ENCODE data around the gene CACNA2D4.

The CACNA2D4 gene

DNA sequence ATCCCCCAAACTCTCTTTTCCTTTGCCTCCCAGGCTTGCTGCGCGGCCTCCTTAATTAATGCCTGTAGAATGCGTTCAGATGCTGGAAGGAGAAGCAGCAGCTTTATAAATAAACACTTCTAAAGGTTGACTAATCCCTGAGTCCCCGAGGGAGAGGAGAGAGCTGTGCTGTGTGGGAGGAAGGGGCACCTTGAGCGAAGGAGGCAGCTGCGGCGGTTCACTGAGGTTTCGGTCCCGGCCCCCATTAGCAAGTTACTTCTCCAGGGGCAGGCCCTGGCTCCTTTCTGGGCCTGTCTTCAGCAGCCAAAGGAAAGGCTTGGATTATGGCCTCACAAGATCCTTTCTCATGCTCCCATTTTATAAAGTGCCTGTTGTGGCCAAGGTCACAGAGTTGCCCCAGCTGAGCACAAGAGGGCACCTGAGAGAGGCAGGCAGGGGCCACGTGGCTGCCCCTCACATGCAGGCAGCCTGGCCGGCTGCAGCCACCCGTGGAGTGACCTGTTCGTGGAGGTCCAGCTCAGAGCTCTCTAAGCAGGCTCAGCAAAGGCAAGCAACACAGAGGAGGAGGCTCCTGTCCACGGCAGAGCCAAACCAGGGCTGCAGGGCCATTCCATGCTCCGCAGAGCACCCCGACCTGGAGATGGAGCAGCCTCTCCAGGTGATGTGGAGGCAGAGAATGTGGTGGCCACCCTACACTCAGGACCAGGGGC lies 15.0 kb upstream of the CACNA2D4 start:
- DNase-seq (ENCODE audit: low spot score) = no peak

DNA sequence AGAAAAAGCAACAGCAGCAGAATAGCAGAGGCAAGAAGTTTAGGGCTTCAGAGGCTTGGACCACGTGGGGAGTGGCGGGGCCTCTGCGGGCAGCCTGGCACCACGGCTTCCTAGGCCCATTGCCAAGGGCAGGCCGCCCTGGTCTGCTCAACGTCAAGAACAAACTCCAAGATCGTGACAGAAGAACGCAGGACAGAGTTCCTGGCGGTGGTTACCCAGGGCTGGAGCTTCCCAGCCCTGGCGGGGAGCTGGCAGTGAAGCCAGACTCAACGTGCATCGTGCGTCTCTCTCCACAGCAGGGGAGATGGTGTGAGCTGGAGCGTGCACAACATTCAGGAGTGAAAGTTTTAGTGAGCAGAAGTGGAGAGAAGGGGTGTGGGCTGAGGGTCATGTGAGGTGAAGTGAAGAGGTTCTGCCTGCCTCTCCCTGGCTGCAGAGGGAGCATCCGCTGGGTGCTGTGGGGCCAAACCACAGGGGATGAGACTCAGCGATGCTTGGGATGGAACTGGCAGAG lies 13.9 kb upstream of the CACNA2D4 start:
- no peak for DNase-seq (ENCODE audit: low spot score)

DNA sequence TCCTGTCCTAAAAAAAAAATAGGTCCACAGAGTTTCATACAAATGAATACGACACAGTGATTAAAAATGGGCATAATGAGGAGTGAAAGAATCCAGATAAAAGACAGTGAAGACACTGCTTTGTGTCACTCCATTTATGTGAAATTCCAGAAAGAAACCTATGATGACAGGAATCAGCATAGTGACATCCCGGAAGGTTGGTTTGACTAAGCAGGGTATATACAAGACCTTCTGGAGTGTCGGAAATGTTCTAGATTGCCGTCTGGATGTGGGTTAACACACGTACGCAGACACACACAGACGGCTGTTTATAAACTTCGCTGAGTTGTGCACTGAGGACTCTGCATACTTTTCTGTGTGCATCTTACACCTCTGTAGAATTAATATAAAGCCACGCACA lies 13.2 kb upstream of the CACNA2D4 start:
- DNase-seq (ENCODE audit: low spot score) = no peak

DNA sequence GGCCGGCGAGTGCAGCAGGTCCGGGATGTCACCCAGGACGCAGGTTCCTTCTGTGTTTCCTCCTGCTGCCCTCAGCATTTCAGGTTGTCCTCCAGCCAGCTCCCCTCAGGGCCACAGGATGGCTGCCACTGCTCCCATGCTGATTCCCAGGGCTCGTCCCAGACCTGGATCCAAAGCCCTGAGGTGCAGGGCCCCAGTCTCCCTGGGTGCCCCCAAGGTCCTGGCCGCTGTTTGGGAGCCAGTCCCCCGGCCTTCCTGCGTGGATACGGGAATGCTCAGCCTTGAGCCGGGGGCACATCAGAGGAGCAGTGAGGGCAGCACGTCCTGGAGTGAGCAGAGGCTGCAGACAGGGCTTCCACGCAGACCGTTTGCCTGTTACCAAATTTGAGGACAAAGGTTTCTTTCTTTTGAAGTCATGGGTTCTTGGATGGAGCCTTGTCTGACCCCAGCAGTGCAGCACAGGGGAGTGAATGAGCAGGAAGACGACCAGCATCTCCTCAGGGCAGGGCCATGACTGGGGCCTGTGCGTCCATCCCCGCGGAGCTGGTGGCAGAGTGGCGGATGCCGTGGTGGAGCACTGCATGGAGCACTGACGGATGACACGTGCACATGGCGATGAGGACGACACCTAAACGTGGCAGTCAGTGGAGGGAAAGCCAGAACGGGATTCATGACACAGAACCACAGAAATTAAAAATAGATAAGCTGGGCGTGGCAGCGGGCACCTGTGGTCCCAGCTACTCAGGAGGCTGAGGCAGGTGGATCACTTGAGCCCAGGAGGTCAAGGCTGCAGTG lies 12.5 kb upstream of the CACNA2D4 start:
- no peak for DNase-seq (ENCODE audit: low spot score)

DNA sequence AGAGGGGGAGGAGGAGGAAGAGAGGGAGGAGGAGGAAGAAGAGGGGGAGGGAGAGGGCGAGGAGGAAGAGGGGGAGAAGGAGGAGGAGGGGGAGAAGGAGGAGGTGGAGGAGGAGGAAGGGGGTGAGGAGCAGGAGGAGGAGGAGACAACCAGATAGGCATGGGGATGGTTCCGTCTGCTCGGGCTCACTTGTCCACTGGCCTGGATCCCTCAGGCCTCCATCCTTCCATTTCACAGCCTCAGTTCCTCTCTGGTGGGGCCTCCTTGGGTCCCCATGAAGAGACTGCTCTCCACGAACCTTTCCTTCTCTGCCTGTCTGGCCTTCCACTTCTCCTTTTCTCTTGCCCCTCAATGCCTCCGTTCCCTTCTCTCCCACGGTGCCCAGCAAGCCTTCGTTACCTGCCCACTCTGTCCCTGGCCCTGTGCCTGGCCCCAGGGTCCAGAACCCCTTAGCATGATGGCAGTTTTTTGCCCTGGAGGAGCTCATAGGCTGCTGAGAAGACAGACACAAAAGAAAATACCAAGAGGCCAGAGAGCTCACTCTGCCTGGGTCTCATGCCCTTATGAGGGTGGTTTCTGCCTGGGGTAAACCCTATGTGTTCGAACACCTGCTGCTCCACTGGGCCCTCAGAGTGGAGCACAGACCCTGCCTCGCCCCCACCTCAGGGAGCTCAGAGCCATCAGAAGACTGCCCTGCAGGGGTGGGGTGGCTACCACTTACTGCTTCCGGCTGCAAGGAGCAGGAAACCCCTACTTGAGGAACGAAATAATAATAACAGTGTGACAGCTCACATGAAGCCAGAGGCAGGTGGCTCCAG lies 11.7 kb upstream of the CACNA2D4 start:
- DNase-seq (ENCODE audit: low spot score) = no peak

DNA sequence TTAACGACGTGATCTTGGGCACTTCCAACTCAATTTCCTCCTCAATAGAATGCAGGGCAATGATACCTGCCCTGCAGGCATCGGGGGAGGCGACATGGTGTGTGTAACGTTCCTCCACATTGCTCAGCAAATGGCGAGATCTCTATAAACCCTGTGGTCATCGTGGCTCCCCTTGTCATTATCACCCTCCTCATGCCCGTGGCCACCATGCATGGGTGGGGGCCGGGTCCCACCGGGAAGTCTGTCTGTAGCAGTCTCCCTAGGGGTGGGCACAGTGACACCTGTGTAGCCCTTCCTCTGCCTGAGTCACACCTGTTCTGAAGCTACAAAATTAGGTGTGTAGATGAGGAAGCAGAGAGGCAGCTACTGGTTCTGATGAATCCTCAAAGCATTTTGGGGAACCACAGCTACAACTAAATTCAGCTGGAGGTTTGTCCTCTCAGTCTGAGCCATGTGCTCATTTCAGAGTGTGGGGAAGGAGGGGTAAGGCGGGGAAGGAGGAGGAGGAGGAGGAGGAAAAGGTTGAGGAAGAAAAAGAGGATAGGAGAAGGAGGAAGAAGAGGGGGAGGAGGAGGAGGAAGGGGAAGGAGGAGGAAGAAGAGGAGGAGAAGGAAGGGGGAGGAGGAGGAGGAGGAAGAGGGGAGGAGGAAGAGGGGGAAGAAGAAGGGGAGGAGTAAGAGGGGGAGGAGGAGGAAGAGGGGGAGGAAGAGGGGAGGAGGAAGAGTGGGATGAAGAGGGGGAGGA lies 11.0 kb upstream of the CACNA2D4 start:
- no peak for DNase-seq (ENCODE audit: low spot score)

- DNase-seq (ENCODE audit: low spot score) = no peak
Measured at GRCh38 chr12:1928439-1929121, 10.1 kb upstream of the CACNA2D4 start.

DNA sequence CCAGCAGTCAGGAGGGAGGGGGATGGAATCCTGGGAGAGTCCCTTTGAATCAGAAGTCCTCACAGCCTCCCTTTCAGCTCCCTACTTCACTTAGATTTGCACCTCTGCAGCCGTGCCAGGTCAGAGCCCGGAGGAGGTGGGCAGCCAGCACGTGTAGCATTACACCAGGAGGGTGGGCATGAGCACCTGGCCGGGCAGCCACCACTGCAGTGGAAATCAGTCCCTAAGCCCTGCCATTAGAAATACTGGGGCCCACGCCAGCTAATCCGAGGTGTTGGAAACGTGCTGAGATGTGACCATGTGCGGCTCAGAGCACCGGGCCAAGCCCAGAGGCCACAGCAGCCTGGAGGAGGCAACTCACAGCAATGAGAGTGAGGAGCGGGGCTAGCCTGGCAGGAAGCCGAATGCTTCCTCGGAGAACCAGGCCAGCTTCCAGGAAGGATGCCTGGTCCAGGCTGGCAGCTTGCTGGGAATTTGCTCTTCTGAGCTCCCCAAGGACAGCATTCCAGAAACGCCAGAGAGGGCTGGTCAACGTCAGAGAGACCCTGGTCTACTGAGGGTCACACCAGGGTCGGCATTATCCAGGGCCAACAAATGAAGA lies 9.4 kb upstream of the CACNA2D4 start:
- DNase-seq (ENCODE audit: low spot score) = no peak

DNA sequence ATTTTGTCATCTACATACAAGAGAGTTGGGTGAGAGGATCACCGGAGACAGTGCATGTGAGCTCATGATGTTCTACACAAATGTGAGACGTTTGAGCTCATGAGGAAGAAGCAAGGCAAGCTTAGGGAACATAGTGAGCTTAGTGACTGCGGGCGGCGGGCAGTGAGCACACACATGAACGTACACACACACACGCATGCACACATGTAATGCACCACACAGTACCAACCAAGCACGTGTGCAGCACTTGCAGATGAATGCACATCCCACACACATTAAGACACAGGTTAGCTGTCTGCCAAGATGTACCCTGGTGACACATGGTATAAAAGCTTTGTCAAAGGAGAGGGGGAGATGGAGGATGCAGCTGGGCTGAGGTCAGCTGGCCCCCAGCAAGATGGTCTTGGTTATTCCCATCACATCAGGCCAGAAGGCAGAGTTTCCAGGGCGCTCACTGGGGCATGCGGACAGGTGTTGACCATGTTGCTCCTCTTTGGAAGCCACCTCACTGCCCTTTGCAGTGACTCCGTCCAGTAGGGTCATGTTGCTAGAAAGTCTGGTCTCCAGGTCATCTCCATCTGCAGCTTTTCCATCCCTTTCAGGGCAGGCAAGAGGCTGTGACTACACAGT lies 8.7 kb upstream of the CACNA2D4 start:
- no peak for DNase-seq (ENCODE audit: low spot score)

DNA sequence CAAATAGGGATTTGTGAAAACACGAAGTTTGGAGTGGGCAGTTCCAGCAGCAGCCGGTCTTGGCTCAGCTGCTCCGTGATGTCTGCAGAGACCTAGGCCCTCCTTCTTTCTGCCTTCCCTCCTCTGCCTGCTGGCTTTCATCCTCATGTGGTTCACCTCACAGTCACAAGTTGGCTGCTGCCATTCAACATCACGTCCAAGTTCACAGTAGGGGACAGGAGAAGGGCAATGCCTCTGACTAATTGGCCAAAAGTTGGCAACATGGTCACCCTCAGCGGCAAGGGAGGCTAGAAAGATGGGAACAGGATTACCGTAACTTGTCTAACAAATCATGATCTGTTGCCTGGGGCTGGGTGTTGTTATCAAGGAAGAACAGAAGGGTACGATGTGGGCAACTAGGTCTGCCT lies 7.8 kb upstream of the CACNA2D4 start:
- DNase-seq (ENCODE audit: low spot score) = no peak

GRCh38 chr12:1925684-1926006 lies 7.2 kb upstream of the CACNA2D4 start:
- no peak for DNase-seq (ENCODE audit: low spot score)

- no peak for DNase-seq (ENCODE audit: low spot score)
Measured at GRCh38 chr12:1924996-1925683, 6.7 kb upstream of the CACNA2D4 start.

- DNase-seq (ENCODE audit: low spot score) = no peak
Measured at GRCh38 chr12:1922985-1923384, 4.5 kb upstream of the CACNA2D4 start.

- no peak for DNase-seq (ENCODE audit: low spot score)
Measured at GRCh38 chr12:1922075-1922709, 3.7 kb upstream of the CACNA2D4 start.

GRCh38 chr12:1920971-1921370 lies 2.5 kb upstream of the CACNA2D4 start:
- DNase-seq (ENCODE audit: low spot score) = no peak

- DNase-seq (ENCODE audit: low spot score) = no peak
Measured at GRCh38 chr12:1920436-1920835, 2.0 kb upstream of the CACNA2D4 start.

- DNase-seq (ENCODE audit: low spot score) = no peak
Measured at GRCh38 chr12:1919763-1920162, 1.3 kb upstream of the CACNA2D4 start.

GRCh38 chr12:1919284-1919683 lies 832 bp upstream of the CACNA2D4 start:
- no peak for DNase-seq (ENCODE audit: low spot score)

- DNase-seq (ENCODE audit: low spot score) = no peak
Measured at GRCh38 chr12:1918884-1919236, 408 bp upstream of the CACNA2D4 start.

Data from RKO (cell line).